Measurements from ENCODE around the gene KCTD3. TPM values are rescaled to one million over a fixed set of nuclear protein-coding genes. Genes with fewer than 3 reads are reported as not detected.

KCTD3 gene
- total and polyA plus RNA-seq, 10 of the 15 experiments (the other 5 are each of a cell fraction or from before 2014, with no cell fraction given): 3.6 to 19.8 (median 10.7) TPM

- no peak for TF ChIP-seq STAT1 (conservative IDR thresholded peaks at IDR 0.05)
- no peak for TF ChIP-seq ZNF687 (IDR thresholded peaks at IDR 0.05)
- TF ChIP-seq E2F4 (IDR thresholded peaks at IDR 0.05; ENCODE audit: low read depth, low read length): no peak
Measured at GRCh38 chr1:215547011-215547410, 20.1 kb upstream of the KCTD3 start (continued).

GRCh38 chr1:215551806-215552205 is 15.3 kb upstream of the KCTD3 start:
- H3K27ac ChIP-seq (ENCODE audit: control insufficient read depth, insufficient read depth): no peak overlapping the region
- POLR2A ChIA-PET: no interaction called here
- RAD21 ChIA-PET (ENCODE audit: unreplicated experiment): no interaction called here
- H3K9me3 ChIP-seq (replicated peaks; ENCODE audit: control insufficient read depth, insufficient read depth, low read length): no peaks in the 10 kb centered on the region; the same call in 2 of the 3 replicates
- no peaks in the 10 kb centered on the region for H3K79me2 ChIP-seq (ENCODE audit: control insufficient read depth, insufficient read depth, low read length)
- ATAC-seq (no peak), DNase-seq (ENCODE audit: low read depth, low spot score) (no peak), FAIRE-seq (no peak)
- no peaks in the 10 kb centered on the region for H3K4me1 ChIP-seq (ENCODE audit: control insufficient read depth, insufficient read depth, low read length)
- H3K4me3 ChIP-seq: no peak overlapping the region
- 43% methylated on average over 5 of the region's 5 CpGs for WGBS (ENCODE audit: insufficient coverage, insufficient replicate concordance, low lambda C conversion rate, missing lambda C conversion rate)
- SMC1A ChIA-PET (ENCODE audit: uncharacterized antibody, unreplicated experiment): interaction anchor here (1.3 kb wide), 1 partner anchor 12 kb away, joined by 3 read pairs; no protein-coding TSS in a partner anchor
- BruUV-seq (replicated peaks): no TSS peak
- no peaks in the 10 kb centered on the region for H3K36me3 ChIP-seq (ENCODE audit: control insufficient read depth in 2 of 2, insufficient read depth in 2 of 2, low read length in 1 of 2)
- no peak overlapping the region for H3K4me2 ChIP-seq (ENCODE audit: control insufficient read depth, insufficient read depth)
- no peak overlapping the region for H3K9ac ChIP-seq (ENCODE audit: control insufficient read depth, insufficient read depth, low read length)
- H2AFZ ChIP-seq (ENCODE audit: control insufficient read depth, low read depth, low read length): no peak overlapping the region
- no peaks in the 10 kb centered on the region for H3K27me3 ChIP-seq (replicated peaks in 1 of 2; ENCODE audit: control insufficient read depth in 2 of 2, insufficient read depth in 2 of 2, low read length in 1 of 2)
- in situ Hi-C loops (cut with MboI) (no loop called here), intact Hi-C loops (cut with micrococcal nuclease; ENCODE audit: unreplicated experiment) (no loop called here)
- no peaks in the 10 kb centered on the region for H4K20me1 ChIP-seq (ENCODE audit: control insufficient read depth, insufficient read depth)
- CTCF ChIA-PET: interaction anchor here (0.6 kb wide), 1 partner anchor 249 kb away, joined by 3 read pairs; no protein-coding TSS in a partner anchor
- TF ChIP-seq PAX5 (IDR thresholded peaks at IDR 0.05; ENCODE audit: borderline replicate concordance, low read depth, low read length): no peak
- no peak for TF ChIP-seq CREM (IDR thresholded peaks at IDR 0.05; ENCODE audit: low read depth)
- no peak for TF ChIP-seq IRF4 (IDR thresholded peaks at IDR 0.05; ENCODE audit: low read depth, low read length)
- TF ChIP-seq BCL11A (IDR thresholded peaks at IDR 0.05; ENCODE audit: low read depth, low read length): no peak
- TF ChIP-seq FOS (IDR thresholded peaks at IDR 0.05; ENCODE audit: borderline replicate concordance, extremely low read depth, insufficient read length): no peak
- TF ChIP-seq ZBTB33 (IDR thresholded peaks at IDR 0.05): no peak
- no peak for TF ChIP-seq BMI1 (IDR thresholded peaks at IDR 0.05; ENCODE audit: borderline replicate concordance)
- no peak for TF ChIP-seq SKIL (IDR thresholded peaks at IDR 0.05; ENCODE audit: low read depth, poor library complexity, severe bottlenecking)
- TF ChIP-seq HDAC2 (IDR thresholded peaks at IDR 0.05): no peak
- no peak for TF ChIP-seq EP300 (IDR thresholded peaks at IDR 0.05; ENCODE audit: borderline replicate concordance in 1 of 2, control insufficient read depth in 1 of 2, low read depth in 2 of 2, low read length in 2 of 2)
